Measurements from ENCODE around the gene PTPN23.
A peak's percentile ranks its signal among the peaks of the same experiment; 100 is the strongest.
"Not testable (repeated sequence)": the region's sequence is repeated elsewhere in the genome, so short reads cannot be mapped to it uniquely, and the experiment has no call there.

The PTPN23 gene

GRCh38 chr3:47380601-47381316, at the start of gene PTPN23:
TSS of gene PTPN23 (plus strand) at chr3:47381021. CDS start at chr3:47381097, 76 bp downstream.
- DNase-seq (ENCODE audit: low read depth), result peak; percentile 93

GRCh38 chr3:47333907-47334306, 46.9 kb upstream of the PTPN23 start:
- no peak for DNase-seq (ENCODE audit: low read depth)

- DNase-seq (ENCODE audit: low read depth), result no peak
Measured at GRCh38 chr3:47337656-47338055, 43.2 kb upstream of the PTPN23 start.

GRCh38 chr3:47339951-47340350, 40.9 kb upstream of the PTPN23 start:
- DNase-seq (ENCODE audit: low read depth), result no peak

- DNase-seq (ENCODE audit: low read depth), result no peak
Measured at GRCh38 chr3:47340866-47341265, 40.0 kb upstream of the PTPN23 start.

- no peak for DNase-seq (ENCODE audit: low read depth)
Measured at GRCh38 chr3:47342151-47342550, 38.7 kb upstream of the PTPN23 start.

GRCh38 chr3:47342812-47343211, 38.0 kb upstream of the PTPN23 start:
- no peak for DNase-seq (ENCODE audit: low read depth)

- DNase-seq (ENCODE audit: low read depth), result no peak
Measured at GRCh38 chr3:47343471-47343971, 37.3 kb upstream of the PTPN23 start.

- no peak for DNase-seq (ENCODE audit: low read depth)
Measured at GRCh38 chr3:47344971-47345370, 35.9 kb upstream of the PTPN23 start.

GRCh38 chr3:47347217-47347801, 33.5 kb upstream of the PTPN23 start:
- peak; percentile 73 for DNase-seq (ENCODE audit: low read depth)

- DNase-seq (ENCODE audit: low read depth), result no peak
Measured at GRCh38 chr3:47348411-47349154, 32.2 kb upstream of the PTPN23 start.

GRCh38 chr3:47355010-47355409, 25.8 kb upstream of the PTPN23 start:
- no peak for DNase-seq (ENCODE audit: low read depth)

GRCh38 chr3:47356201-47356600, 24.6 kb upstream of the PTPN23 start:
- DNase-seq (ENCODE audit: low read depth), result no peak

- no peak for DNase-seq (ENCODE audit: low read depth)
Measured at GRCh38 chr3:47359323-47359722, 21.5 kb upstream of the PTPN23 start.

- DNase-seq (ENCODE audit: low read depth), result not testable (repeated sequence)
Measured at GRCh38 chr3:47360110-47360517, 20.7 kb upstream of the PTPN23 start.

- DNase-seq (ENCODE audit: low read depth), result no peak
Measured at GRCh38 chr3:47362701-47363100, 18.1 kb upstream of the PTPN23 start.

GRCh38 chr3:47365213-47366153, 15.3 kb upstream of the PTPN23 start:
- peak; percentile 63 for DNase-seq (ENCODE audit: low read depth)

GRCh38 chr3:47366833-47367232, 14.0 kb upstream of the PTPN23 start:
- DNase-seq (ENCODE audit: low read depth), result no peak

- no peak for DNase-seq (ENCODE audit: low read depth)
Measured at GRCh38 chr3:47367631-47368030, 13.2 kb upstream of the PTPN23 start.

GRCh38 chr3:47370020-47370419, 10.8 kb upstream of the PTPN23 start:
- not testable (repeated sequence) for DNase-seq (ENCODE audit: low read depth)

GRCh38 chr3:47370887-47371697, 9.7 kb upstream of the PTPN23 start:
- no peak for DNase-seq (ENCODE audit: low read depth)

Measured in GM04503 (cell line).